Glomerular visceral epithelial cell (primary cell): ENCODE data around the gene WWOX.
"Not testable (repeated sequence)": the region's sequence is repeated elsewhere in the genome, so short reads cannot be mapped to it uniquely, and the experiment has no call there.

Experiments
- DNase-seq: peaks from one replicate; pipeline ENCODE4 v3.0.0-alpha.2; 2016; ENCODE audit errors: extremely low spot score

The WWOX gene

GRCh38 chr16:79019431-79019830 lies 920.0 kb downstream of the WWOX start:
- no peak for DNase-seq

GRCh38 chr16:79021991-79022630 lies 922.7 kb downstream of the WWOX start:
- no peak for DNase-seq

- no peak for DNase-seq
These were observed 926.7 kb downstream of the WWOX start for GRCh38 chr16:79026117-79026516.

- DNase-seq: no peak
These were observed 937.1 kb downstream of the WWOX start for GRCh38 chr16:79036541-79036940.

- no peak for DNase-seq
These were observed 938.3 kb downstream of the WWOX start for GRCh38 chr16:79037521-79038373.

GRCh38 chr16:79041206-79041605 lies 941.8 kb downstream of the WWOX start:
- DNase-seq: no peak

- no peak for DNase-seq
These were observed 942.7 kb downstream of the WWOX start for GRCh38 chr16:79042141-79042540.

GRCh38 chr16:79042886-79043285 lies 943.4 kb downstream of the WWOX start:
- no peak for DNase-seq

- no peak for DNase-seq
These were observed 945.7 kb downstream of the WWOX start for GRCh38 chr16:79045191-79045590.

- DNase-seq: no peak
These were observed 947.9 kb downstream of the WWOX start for GRCh38 chr16:79047337-79047736.

- no peak for DNase-seq
These were observed 949.6 kb downstream of the WWOX start for GRCh38 chr16:79049040-79049439.

- no peak for DNase-seq
These were observed 950.6 kb downstream of the WWOX start for GRCh38 chr16:79050063-79050462.

GRCh38 chr16:79051313-79051712 lies 951.9 kb downstream of the WWOX start:
- no peak for DNase-seq

GRCh38 chr16:79052198-79052597 lies 952.7 kb downstream of the WWOX start:
- not testable (repeated sequence) for DNase-seq

GRCh38 chr16:79053577-79053976 lies 954.1 kb downstream of the WWOX start:
- no peak for DNase-seq

- no peak for DNase-seq
These were observed 954.9 kb downstream of the WWOX start for GRCh38 chr16:79054211-79054984.

GRCh38 chr16:79055251-79055970 lies 956.0 kb downstream of the WWOX start:
- no peak for DNase-seq

GRCh38 chr16:79061181-79061580 lies 961.7 kb downstream of the WWOX start:
- no peak for DNase-seq

- DNase-seq: no peak
These were observed 962.9 kb downstream of the WWOX start for GRCh38 chr16:79062336-79062735.

- DNase-seq: no peak
These were observed 963.4 kb downstream of the WWOX start for GRCh38 chr16:79062821-79063220.

- DNase-seq: no peak
These were observed 965.0 kb downstream of the WWOX start for GRCh38 chr16:79064256-79064972.
